ENCODE results near the gene VHLL.
A peak's percentile ranks its signal among the peaks of the same experiment; 100 is the strongest.

The VHLL gene

DNA sequence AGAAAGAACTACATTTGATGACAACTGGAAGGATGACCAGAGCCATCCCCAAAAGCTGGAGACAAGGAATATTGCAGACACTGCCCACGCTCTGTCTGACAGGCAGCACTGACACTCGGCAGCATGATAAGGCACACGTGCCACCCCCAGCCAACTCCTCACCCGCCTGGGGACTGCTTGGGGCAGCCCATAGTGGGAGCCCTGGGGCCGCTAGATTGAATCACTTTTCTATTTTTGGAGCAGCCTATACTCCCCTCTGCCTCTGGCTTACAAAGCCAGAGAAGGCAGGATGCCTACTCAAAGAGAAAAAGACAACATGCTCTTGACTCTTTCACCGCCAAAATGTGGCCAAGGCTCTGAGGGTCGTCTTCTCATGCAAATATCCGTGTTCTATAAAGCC lies 17.8 kb downstream of the VHLL start:
- Mint-ChIP-seq H3K27me3 (no peaks in the 10 kb centered on the region), H3K27ac (peak overlapping the region; percentile 98), H3K4me3 (peak overlapping the region; percentile 90 to 96), H3K4me1 (peaks cover 48% of the 10 kb centered on the region), H3K9me3 (no peaks in the 10 kb centered on the region)
- peak; percentile 37 to 63 for DNase-seq
- peak; percentile 74 for ATAC-seq

- H3K27ac Mint-ChIP-seq: peak overlapping the region in 1 of 2 donors; percentile 67
- no peaks in the 10 kb centered on the region for H3K27me3 Mint-ChIP-seq
- DNase-seq: no peak
- H3K4me1 Mint-ChIP-seq: peaks cover 44% of the 10 kb centered on the region
- H3K9me3 Mint-ChIP-seq: no peaks in the 10 kb centered on the region
- H3K4me3 Mint-ChIP-seq: no peak overlapping the region
- ATAC-seq: no peak
Measured at GRCh38 chr1:156279837-156280236, 19.3 kb downstream of the VHLL start.

DNA sequence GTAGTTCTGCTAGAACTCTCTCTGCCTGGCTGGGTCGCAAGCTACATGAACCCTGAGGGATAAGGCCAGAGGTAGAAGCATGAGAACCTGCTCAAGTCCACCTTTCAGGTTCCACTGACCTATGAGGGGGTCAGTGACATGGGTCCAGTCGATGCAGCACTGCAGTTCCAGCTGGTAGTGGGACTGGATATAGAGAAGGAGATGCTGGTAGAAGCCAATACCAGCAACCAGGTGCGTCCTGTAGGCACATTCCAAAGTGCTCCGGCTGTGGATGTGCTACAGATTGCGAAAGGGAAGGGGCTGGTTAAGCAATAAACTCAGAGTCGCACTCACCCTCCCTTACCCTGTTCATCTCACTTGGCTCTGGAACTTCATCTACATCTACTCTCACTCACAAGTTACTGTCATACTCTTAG lies 22.1 kb downstream of the VHLL start:
- ATAC-seq (no peak), DNase-seq (no peak)
- Mint-ChIP-seq H3K4me1 (peaks cover 29% of the 10 kb centered on the region), H3K27me3 (no peaks in the 10 kb centered on the region), H3K27ac (no peak overlapping the region), H3K4me3 (no peak overlapping the region), H3K9me3 (no peaks in the 10 kb centered on the region)

DNA sequence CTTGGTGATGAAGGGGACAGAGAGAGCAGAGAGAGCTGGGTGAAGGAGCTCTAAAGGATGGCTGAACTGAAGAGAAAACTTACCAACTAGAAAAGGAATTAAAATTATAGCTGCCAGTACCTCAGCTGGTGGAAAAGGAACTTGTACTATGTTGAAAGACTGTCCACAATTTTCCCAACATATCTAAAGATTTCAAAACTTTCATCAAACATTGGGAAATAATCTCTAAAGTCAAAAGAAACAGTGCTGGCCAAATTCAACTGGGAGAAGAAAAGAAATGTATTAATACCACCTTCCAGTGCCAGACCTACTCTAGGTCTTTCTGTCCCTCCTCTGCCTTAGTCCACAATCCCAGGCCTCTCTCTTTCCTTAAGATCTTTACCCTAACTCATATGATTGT lies 22.6 kb downstream of the VHLL start:
- H3K27ac Mint-ChIP-seq: no peak overlapping the region
- no peaks in the 10 kb centered on the region for H3K27me3 Mint-ChIP-seq
- ATAC-seq: no peak
- no peak for DNase-seq
- no peak overlapping the region for H3K4me3 Mint-ChIP-seq
- H3K4me1 Mint-ChIP-seq: peaks cover 26% of the 10 kb centered on the region
- H3K9me3 Mint-ChIP-seq: no peaks in the 10 kb centered on the region

DNA sequence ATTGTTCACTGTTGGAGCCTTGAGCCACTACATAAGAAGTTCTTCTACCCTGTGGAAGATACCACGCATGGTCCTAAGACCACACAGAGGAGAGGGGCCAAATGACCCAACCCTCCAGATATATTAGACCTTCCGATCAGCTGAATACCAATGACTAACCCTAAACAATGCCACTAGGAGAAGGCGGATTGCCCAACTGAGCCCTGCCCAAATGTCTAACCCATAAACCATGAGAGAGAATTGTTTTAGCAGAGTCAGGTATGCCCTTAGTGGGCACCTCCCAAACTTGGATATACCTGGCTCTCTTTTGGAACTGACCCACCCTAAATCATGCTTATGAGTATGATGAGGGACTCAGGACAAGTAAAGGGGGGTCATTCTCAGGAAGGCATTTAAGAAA lies 28.8 kb downstream of the VHLL start:
- H3K4me1 Mint-ChIP-seq: no peaks in the 10 kb centered on the region
- H3K27ac Mint-ChIP-seq: peak overlapping the region in 1 of 2 donors; percentile 49
- ATAC-seq: no peak
- H3K4me3 Mint-ChIP-seq: no peak overlapping the region
- H3K9me3 Mint-ChIP-seq: no peaks in the 10 kb centered on the region
- no peaks in the 10 kb centered on the region for H3K27me3 Mint-ChIP-seq
- DNase-seq: no peak

GRCh38 chr1:156268336-156268735 lies 30.8 kb downstream of the VHLL start:
- no peaks in the 10 kb centered on the region for H3K4me1 Mint-ChIP-seq
- DNase-seq: no peak
- no peak for ATAC-seq
- H3K4me3 Mint-ChIP-seq: no peak overlapping the region
- H3K9me3 Mint-ChIP-seq: no peaks in the 10 kb centered on the region
- no peak overlapping the region for H3K27ac Mint-ChIP-seq
- H3K27me3 Mint-ChIP-seq: no peaks in the 10 kb centered on the region

- no peaks in the 10 kb centered on the region for H3K27me3 Mint-ChIP-seq
- H3K4me1 Mint-ChIP-seq: no peaks in the 10 kb centered on the region
- H3K9me3 Mint-ChIP-seq: no peaks in the 10 kb centered on the region
- H3K27ac Mint-ChIP-seq: no peak overlapping the region
- no peak overlapping the region for H3K4me3 Mint-ChIP-seq
- no peak for DNase-seq
- no peak for ATAC-seq
Measured at GRCh38 chr1:156266051-156266450, 33.1 kb downstream of the VHLL start.

DNA sequence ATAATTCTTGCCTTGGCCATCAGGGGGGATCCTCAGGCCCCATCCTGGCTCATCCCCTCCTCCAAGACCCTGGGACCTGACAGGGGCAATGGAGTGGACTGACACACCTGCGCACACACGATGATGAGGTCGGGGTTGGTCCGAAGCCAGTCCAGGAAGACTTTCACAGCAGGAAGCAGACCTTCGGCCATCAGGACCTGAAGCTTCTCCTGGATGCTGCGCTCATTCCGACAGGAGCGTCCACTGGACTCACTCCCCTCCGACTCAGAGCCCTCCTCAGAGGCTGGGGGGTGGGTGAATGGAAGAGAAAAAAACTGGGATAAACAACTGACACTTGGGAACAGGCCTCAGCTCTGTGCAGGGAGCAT lies 35.8 kb downstream of the VHLL start:
- Mint-ChIP-seq H3K27ac (peak overlapping the region in 1 of 2 donors; percentile 57), H3K4me3 (no peak overlapping the region)
- ATAC-seq: no peak

GRCh38 chr1:156262461-156263287 lies 36.4 kb downstream of the VHLL start:
- Mint-ChIP-seq H3K9me3 (no peaks in the 10 kb centered on the region), H3K4me1 (peaks cover 5% of the 10 kb centered on the region), H3K27me3 (no peaks in the 10 kb centered on the region), H3K4me3 (no peak overlapping the region), H3K27ac (peak overlapping the region; percentile 40 to 57)
- peak; percentile 57 for ATAC-seq
- DNase-seq: no peak

More for the DNA sequence above, 35.8 kb downstream of the VHLL start:
- Mint-ChIP-seq H3K27me3 (no peaks in the 10 kb centered on the region), H3K4me1 (peaks cover 5% of the 10 kb centered on the region), H3K9me3 (no peaks in the 10 kb centered on the region)
- no peak for DNase-seq

DNA sequence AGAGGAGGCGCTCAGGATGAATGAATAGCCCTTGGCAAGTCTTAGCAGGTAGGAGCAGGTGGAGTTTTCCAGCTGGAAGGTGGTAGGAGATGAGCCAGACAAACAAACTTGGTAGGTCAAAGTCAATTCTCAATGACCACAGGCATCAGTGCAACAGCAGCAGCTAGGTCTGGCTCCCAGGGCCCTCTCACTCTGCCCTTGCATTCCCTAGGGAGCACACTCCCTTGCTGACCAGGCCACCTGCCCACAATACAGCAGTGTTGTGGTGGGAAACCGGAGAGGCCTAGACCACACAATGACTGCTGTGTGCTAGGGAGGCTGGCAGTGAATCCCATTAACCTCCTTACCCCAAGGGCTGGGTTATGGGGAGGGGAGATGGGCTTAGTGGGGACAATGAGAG lies 38.2 kb downstream of the VHLL start:
- Mint-ChIP-seq H3K27ac (peak overlapping the region in 1 of 2 donors; percentile 78), H3K9me3 (no peaks in the 10 kb centered on the region)
- no peak for DNase-seq

GRCh38 chr1:156259805-156260204 lies 39.3 kb downstream of the VHLL start:
- no peaks in the 10 kb centered on the region for H3K9me3 Mint-ChIP-seq
- H3K27ac Mint-ChIP-seq: peak overlapping the region in 1 of 2 donors; percentile 44
- H3K27me3 Mint-ChIP-seq: no peaks in the 10 kb centered on the region
- H3K4me1 Mint-ChIP-seq: peaks cover 5% of the 10 kb centered on the region
- ATAC-seq (no peak), DNase-seq (no peak)
- H3K4me3 Mint-ChIP-seq: no peak overlapping the region

More for the DNA sequence above, 38.2 kb downstream of the VHLL start:
- ATAC-seq: no peak
- H3K27me3 Mint-ChIP-seq: no peaks in the 10 kb centered on the region
- peaks cover 5% of the 10 kb centered on the region for H3K4me1 Mint-ChIP-seq
- no peak overlapping the region for H3K4me3 Mint-ChIP-seq

DNA sequence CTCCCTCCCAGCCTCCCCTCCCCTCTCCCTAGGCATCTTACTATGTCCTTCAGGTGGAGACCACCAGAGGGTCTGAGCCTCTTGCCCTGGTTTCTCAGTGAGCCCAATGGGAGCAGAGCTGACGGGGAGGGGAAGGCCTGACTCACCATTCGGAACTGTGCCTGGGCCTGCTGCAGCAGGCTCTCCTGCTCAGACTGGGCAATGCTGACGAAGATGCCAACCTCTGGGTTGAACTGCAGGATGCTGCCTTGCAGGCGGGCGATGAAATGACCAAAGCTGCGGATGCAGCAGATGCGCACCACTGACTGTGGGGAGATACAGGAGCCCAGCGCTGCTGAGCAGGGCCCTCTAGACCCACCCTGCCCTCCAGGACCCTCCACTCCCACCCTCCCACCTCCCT lies 40.2 kb downstream of the VHLL start:
- H3K9me3 Mint-ChIP-seq: no peaks in the 10 kb centered on the region
- H3K4me3 Mint-ChIP-seq: no peak overlapping the region
- H3K4me1 Mint-ChIP-seq: peaks cover 5% of the 10 kb centered on the region
- DNase-seq: no peak
- no peak overlapping the region for H3K27ac Mint-ChIP-seq
- no peaks in the 10 kb centered on the region for H3K27me3 Mint-ChIP-seq
- no peak for ATAC-seq

DNA sequence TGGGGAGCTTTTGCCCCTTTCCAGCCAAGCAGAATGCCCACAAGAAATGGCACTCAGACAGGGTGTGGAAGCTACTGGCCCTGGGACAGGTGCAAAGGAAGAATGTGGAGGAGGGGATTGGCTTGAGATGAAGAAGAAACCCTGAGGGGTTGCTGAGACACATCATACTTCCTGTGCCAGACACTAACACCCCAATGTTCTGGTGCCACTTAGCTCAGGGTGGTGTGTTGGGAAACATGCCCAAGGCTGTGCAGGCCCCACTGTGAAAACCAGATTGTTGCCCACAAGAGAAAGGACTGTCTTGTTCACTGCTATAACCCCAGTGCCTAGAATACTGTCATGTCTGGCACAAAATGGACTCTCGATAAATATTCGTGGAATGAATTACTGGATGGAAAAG lies 41.4 kb downstream of the VHLL start:
- Mint-ChIP-seq H3K4me3 (no peak overlapping the region), H3K27me3 (no peaks in the 10 kb centered on the region), H3K9me3 (no peaks in the 10 kb centered on the region), H3K4me1 (peaks cover 5% of the 10 kb centered on the region), H3K27ac (peak overlapping the region in 1 of 2 donors; percentile 87)
- no peak for ATAC-seq
- no peak for DNase-seq

DNA sequence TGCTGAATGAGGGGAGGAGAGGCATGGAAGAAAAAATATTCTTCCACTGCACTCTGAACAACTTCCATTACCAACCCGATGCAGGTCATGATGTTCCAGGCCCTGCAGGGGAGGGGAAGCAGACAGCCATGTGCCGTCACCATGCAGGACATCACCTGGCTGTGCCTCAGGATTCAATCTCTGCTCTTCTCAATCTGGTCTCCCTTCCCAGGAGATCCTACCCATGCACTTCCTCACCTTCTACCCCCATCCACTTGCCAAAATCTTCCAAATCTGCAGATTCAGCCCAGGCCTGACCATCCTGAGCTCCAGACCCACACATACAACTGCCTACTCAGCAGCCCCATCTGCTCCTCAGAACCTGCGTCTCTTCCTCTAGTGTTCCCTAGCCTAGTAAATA lies 45.5 kb downstream of the VHLL start:
- H3K4me1 Mint-ChIP-seq: peaks cover 10% of the 10 kb centered on the region

DNA sequence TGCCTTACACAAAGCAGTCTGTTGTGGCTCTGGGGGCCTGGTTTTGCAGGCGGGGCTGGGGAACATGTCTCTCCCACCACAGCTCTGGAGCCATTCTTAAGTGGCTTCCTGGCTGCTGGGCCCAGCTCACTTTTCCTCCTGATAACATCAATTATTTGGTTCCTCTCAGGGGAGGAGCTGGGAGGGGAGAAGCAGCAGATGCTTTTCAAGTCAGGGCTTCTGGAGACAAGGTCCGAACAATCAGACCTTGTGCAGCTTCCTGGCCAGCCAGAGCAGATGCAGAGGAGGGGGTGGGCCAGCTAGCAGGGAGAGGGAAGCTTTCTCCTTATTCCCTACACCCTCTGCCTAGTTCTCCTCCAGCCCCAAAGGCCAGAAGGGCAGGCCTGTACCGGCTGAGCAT lies 47.6 kb downstream of the VHLL start:
- no peaks in the 10 kb centered on the region for H3K27me3 Mint-ChIP-seq
- peak overlapping the region in 1 of 2 donors; percentile 74 for H3K27ac Mint-ChIP-seq
- ATAC-seq (no peak), DNase-seq (no peak)
- H3K9me3 Mint-ChIP-seq: no peaks in the 10 kb centered on the region
- H3K4me3 Mint-ChIP-seq: no peak overlapping the region
- peaks cover 22% of the 10 kb centered on the region for H3K4me1 Mint-ChIP-seq

More for the DNA sequence above, 45.5 kb downstream of the VHLL start:
- no peaks in the 10 kb centered on the region for H3K9me3 Mint-ChIP-seq
- H3K27ac Mint-ChIP-seq: peak overlapping the region in 1 of 2 donors; percentile 69
- no peak overlapping the region for H3K4me3 Mint-ChIP-seq
- ATAC-seq (no peak), DNase-seq (no peak)
- H3K27me3 Mint-ChIP-seq: no peaks in the 10 kb centered on the region

GRCh38 chr1:156249593-156249992 lies 49.5 kb downstream of the VHLL start:
- H3K4me1 Mint-ChIP-seq: peaks cover 41% of the 10 kb centered on the region
- H3K27me3 Mint-ChIP-seq: no peaks in the 10 kb centered on the region
- no peak overlapping the region for H3K4me3 Mint-ChIP-seq
- H3K27ac Mint-ChIP-seq: peak overlapping the region in 1 of 2 donors; percentile 69
- ATAC-seq: no peak
- DNase-seq: no peak
- H3K9me3 Mint-ChIP-seq: no peaks in the 10 kb centered on the region

Measured in stimulated activated naive CD8-positive, alpha-beta T cell treated with anti-CD3 and anti-CD28 coated beads, Interleukin-15, amount 100 ng/mL, for 72 hours (primary cell).